Loucy (cell line): ENCODE measurements around the gene PTCH1.

Source experiments
- CTCF ChIP-seq: fragments of 200-600 bp; sonication (generic); conservative IDR thresholded peaks from 2 replicates; pipeline ENCODE4 v1.5.1; 2014; ENCODE audit warnings: mild to moderate bottlenecking, antibody characterized with exemption, low read length
- EZH2phosphoT487 ChIP-seq: fragments of 200-600 bp; IDR thresholded peaks from 2 replicates; pipeline ENCODE4 v1.6.1; 2018; ENCODE audit warnings: antibody characterized with exemption, mild to moderate bottlenecking, moderate library complexity, borderline replicate concordance

GRCh38 chr9:95457769-95458168 lies 59.0 kb downstream of the PTCH1 start:
- no peak for TF ChIP-seq CTCF
- TF ChIP-seq EZH2phosphoT487, result no peak
